ENCODE results near the gene TXN.
"Not testable (repeated sequence)": the region's sequence is repeated elsewhere in the genome, so short reads cannot be mapped to it uniquely, and the experiment has no call there.

Gene TXN

GRCh38 chr9:110257097-110257841 lies 962 bp upstream of the TXN start:
- DNase-seq = peak; percentile 11

- DNase-seq = peak; percentile 55
Observed at GRCh38 chr9:110255463-110256379, 586 bp downstream of the TXN start.

GRCh38 chr9:110255034-110255462 lies 1.3 kb downstream of the TXN start:
- peak; percentile 11 for DNase-seq

- no peak for DNase-seq
Observed at GRCh38 chr9:110254500-110254899, 1.8 kb downstream of the TXN start.

GRCh38 chr9:110252509-110253139 lies 3.7 kb downstream of the TXN start:
- DNase-seq = no peak

- not testable (repeated sequence) for DNase-seq
Observed at GRCh38 chr9:110251770-110252169, 4.5 kb downstream of the TXN start.

GRCh38 chr9:110251212-110251611 lies 5.1 kb downstream of the TXN start:
- no peak for DNase-seq

- DNase-seq = no peak
Observed at GRCh38 chr9:110249603-110250002, 6.7 kb downstream of the TXN start.

- no peak for DNase-seq
Observed at GRCh38 chr9:110248361-110248760, 7.9 kb downstream of the TXN start.

GRCh38 chr9:110246214-110246613 lies 10.1 kb downstream of the TXN start:
- DNase-seq = no peak

- no peak for DNase-seq
Observed at GRCh38 chr9:110244616-110245015, 11.7 kb downstream of the TXN start.

- DNase-seq = no peak
Observed at GRCh38 chr9:110241858-110242321, 14.4 kb downstream of the TXN start.

- no peak for DNase-seq
Observed at GRCh38 chr9:110241260-110241857, 14.9 kb downstream of the TXN start.

GRCh38 chr9:110240198-110240597 lies 16.1 kb downstream of the TXN start:
- no peak for DNase-seq

GRCh38 chr9:110228321-110228720 lies 28.0 kb downstream of the TXN start:
- DNase-seq = no peak

- DNase-seq = no peak
Observed at GRCh38 chr9:110224583-110224982, 31.7 kb downstream of the TXN start.

GRCh38 chr9:110220809-110221208 lies 35.5 kb downstream of the TXN start:
- DNase-seq = no peak

GRCh38 chr9:110217656-110218099 lies 38.6 kb downstream of the TXN start:
- no peak for DNase-seq

GRCh38 chr9:110214586-110215355 lies 41.5 kb downstream of the TXN start:
- DNase-seq = no peak

- no peak for DNase-seq
Observed at GRCh38 chr9:110214090-110214489, 42.2 kb downstream of the TXN start.

GRCh38 chr9:110213413-110214044 lies 42.8 kb downstream of the TXN start:
- DNase-seq = no peak

GRCh38 chr9:110208031-110208430 lies 48.3 kb downstream of the TXN start, which contains the start of gene C9orf152:
C9orf152 (minus strand) TSS chr9:110208159; CDS start chr9:110207579, 580 bp downstream.
- no peak for DNase-seq

All from activated naive CD4-positive, alpha-beta T cell treated with anti-CD3 and anti-CD28 coated beads, Interleukin-2, amount 50 U/mL, for 16 hours (primary cell).